H1 (cell line): ENCODE results near the gene CPTP. TPM values are rescaled to one million over a fixed set of nuclear protein-coding genes. Genes with fewer than 3 reads are reported as not detected.
A peak's percentile ranks its signal among the peaks of the same experiment; 100 is the strongest.

Source experiments
- CTCF ChIA-PET: fragments of 300-600 bp; sonication (Branson Sonifier 250); formaldehyde crosslinking; loops from one replicate; lab custom pipeline; 2021; ENCODE audit not compliant: partially characterized antibody; lab: Charles Lee
- POLR2A ChIA-PET: fragments of 300-600 bp; sonication (Branson Sonifier 250); formaldehyde crosslinking; loops from one replicate; lab custom pipeline; 2021; ENCODE audit warnings: inconsistent platforms; ENCODE audit not compliant: partially characterized antibody; lab: Charles Lee
- DNase-seq, 2 experiments: peaks; one replicate each; pipeline versions ENCODE4 v3.0.0 to v3.0.0-alpha.2; 2010 to 2022; ENCODE audit warnings: low spot score in 2 of 2, low read depth in 1 of 2, mixed read lengths in 1 of 2
- FAIRE-seq: peaks from 2 replicates; lab custom pipeline; 2011; peaks lifted over from hg19 to GRCh38; lab: Jason Lieb, UNC
- H2AFZ ChIP-seq: 2 replicates; pipeline ENCODE4 v1.8.1; 2012; ENCODE audit warnings: low read length, inconsistent platforms
- H2AK5ac ChIP-seq: 2 replicates; pipeline ENCODE4 v1.6.1; 2013; ENCODE audit warnings: low read depth, low read length
- H2BK120ac ChIP-seq: replicated peaks from 2 replicates; pipeline ENCODE3; 2013; ENCODE audit warnings: low read depth, low read length, inconsistent platforms
- H2BK12ac ChIP-seq: 2 replicates; pipeline ENCODE4 v1.6.1; 2013; ENCODE audit warnings: low read depth, low read length
- H2BK15ac ChIP-seq: 2 replicates; pipeline ENCODE4 v1.6.1; 2013; ENCODE audit warnings: low read length
- H2BK20ac ChIP-seq: 2 replicates; pipeline ENCODE4 v1.6.1; 2013; ENCODE audit warnings: low read length
- H2BK5ac ChIP-seq: 2 replicates; pipeline ENCODE4 v1.6.1; 2013; ENCODE audit warnings: low read depth, low read length
- H3K14ac ChIP-seq: 2 replicates; pipeline ENCODE4 v1.6.1; 2013; ENCODE audit warnings: inconsistent platforms; ENCODE audit not compliant: insufficient read length
- H3K18ac ChIP-seq: 2 replicates; pipeline ENCODE4 v1.6.1; 2013; ENCODE audit warnings: low read length; ENCODE audit errors: extremely low read depth
- H3K23ac ChIP-seq: 2 replicates; pipeline ENCODE4 v1.6.1; 2013; ENCODE audit warnings: inconsistent platforms; ENCODE audit not compliant: insufficient read length
- H3K23me2 ChIP-seq: 2 replicates; pipeline ENCODE4 v1.6.1; 2013; ENCODE audit warnings: low read depth, low read length
- H3K27ac ChIP-seq: 2 replicates; pipeline ENCODE4 v1.6.1; 2011; ENCODE audit warnings: low read depth, low read length, inconsistent platforms
- H3K27me3 ChIP-seq, 4 experiments: replicated peaks in 1 of 4; 1 replicate in 1 of 4; 2 replicates in 3 of 4; pipeline versions ENCODE4 v1.6.1 to v1.8.1; 2011 to 2013; ENCODE audit warnings: low read length in 3 of 4, mild to moderate bottlenecking in 3 of 4, inconsistent platforms in 2 of 4, mixed read lengths in 2 of 4, moderate library complexity in 1 of 4; ENCODE audit not compliant: control insufficient read depth in 3 of 4, insufficient read depth in 3 of 4; ENCODE audit errors: extremely low read depth in 1 of 4
- H3K36me3 ChIP-seq, 4 experiments: 2 replicates each; pipeline versions ENCODE4 v1.6.1 to v1.8.1; 2011 to 2013; ENCODE audit warnings: mild to moderate bottlenecking in 4 of 4, low read length in 3 of 4, moderate library complexity in 2 of 4, control low read depth in 1 of 4, inconsistent platforms in 1 of 4; ENCODE audit not compliant: insufficient read depth in 4 of 4, control insufficient read depth in 2 of 4
- H3K4ac ChIP-seq: replicated peaks from 2 replicates; pipeline ENCODE3; 2013; ENCODE audit warnings: low read length, low read depth, mixed read lengths, inconsistent platforms; ENCODE audit not compliant: insufficient read length
- H3K4me1 ChIP-seq, 4 experiments: replicated peaks in 1 of 4; 1 replicate in 1 of 4; 2 replicates in 3 of 4; pipeline versions ENCODE4 v1.6.1 to v1.8.1; 2011 to 2013; ENCODE audit warnings: low read length in 3 of 4, inconsistent platforms in 2 of 4, mixed read lengths in 1 of 4; ENCODE audit not compliant: insufficient read depth in 4 of 4, control insufficient read depth in 3 of 4
- H3K4me2 ChIP-seq, 2 experiments: 2 replicates each; pipeline versions ENCODE4 v1.6.1 to v1.8.1; 2011 to 2013; ENCODE audit warnings: low read depth in 2 of 2, low read length in 2 of 2, control low read depth in 1 of 2, inconsistent platforms in 1 of 2, mild to moderate bottlenecking in 1 of 2; ENCODE audit not compliant: insufficient read depth in 1 of 2
- H3K4me3 ChIP-seq, 4 experiments: fragments of 200-600, 300-600 bp in 1 of 4; sonication (generic), shearing (Covaris generic), sonication (Bioruptor Twin) in 1 of 4; 2 replicates each; pipeline versions ENCODE4 v1.5.1 to v1.8.1; 2011 to 2016; ENCODE audit warnings: low read length in 4 of 4, low read depth in 3 of 4, control low read depth in 2 of 4, inconsistent platforms in 2 of 4, mild to moderate bottlenecking in 2 of 4, mixed read lengths in 1 of 4, moderate library complexity in 1 of 4; ENCODE audit not compliant: insufficient read depth in 2 of 4; ENCODE audit errors: extremely low read depth in 1 of 4
- H3K56ac ChIP-seq: replicated peaks from 2 replicates; pipeline ENCODE3; 2013; ENCODE audit warnings: low read depth, mild to moderate bottlenecking, mixed read lengths, low read length, inconsistent platforms; ENCODE audit not compliant: insufficient read length
- H3K79me1 ChIP-seq: 2 replicates; pipeline ENCODE4 v1.6.1; 2013; ENCODE audit warnings: low read depth, low read length, control low read depth
- H3K79me2 ChIP-seq, 2 experiments: 2 replicates each; pipeline versions ENCODE4 v1.6.1 to v1.8.1; 2012 to 2013; ENCODE audit warnings: low read length in 2 of 2, mild to moderate bottlenecking in 2 of 2, inconsistent platforms in 1 of 2; ENCODE audit not compliant: insufficient read depth in 2 of 2, control insufficient read depth in 1 of 2
- H3K9ac ChIP-seq, 4 experiments: replicated peaks in 1 of 4; 1 replicate in 1 of 4; 2 replicates in 3 of 4; pipeline versions ENCODE4 v1.6.1 to v1.8.1; 2011 to 2013; ENCODE audit warnings: low read depth in 3 of 4, low read length in 3 of 4, control low read depth in 2 of 4, mild to moderate bottlenecking in 2 of 4, moderate library complexity in 2 of 4, inconsistent platforms in 1 of 4; ENCODE audit errors: extremely low read depth in 1 of 4
- H3K9me3 ChIP-seq, 2 experiments: 2 replicates each; pipeline versions ENCODE4 v1.6.1 to v1.8.1; 2012 to 2013; ENCODE audit warnings: mild to moderate bottlenecking in 2 of 2, moderate library complexity in 2 of 2, control low read depth in 1 of 2, inconsistent platforms in 1 of 2, low read depth in 1 of 2, low read length in 1 of 2, mixed read lengths in 1 of 2; ENCODE audit not compliant: insufficient read depth in 2 of 2
- H4K20me1 ChIP-seq, 2 experiments: replicated peaks in 1 of 2; 2 replicates each; pipeline versions ENCODE3 to v1.8.1; 2011 to 2013; ENCODE audit warnings: inconsistent platforms in 2 of 2, low read length in 2 of 2, mild to moderate bottlenecking in 1 of 2; ENCODE audit not compliant: insufficient read depth in 2 of 2, control insufficient read depth in 1 of 2
- H4K5ac ChIP-seq: 2 replicates; pipeline ENCODE4 v1.6.1; 2013; ENCODE audit warnings: low read length, low read depth, mixed read lengths, inconsistent platforms; ENCODE audit not compliant: insufficient read length
- H4K8ac ChIP-seq: 2 replicates; pipeline ENCODE4 v1.8.0; 2013; ENCODE audit warnings: mild to moderate bottlenecking, moderate library complexity, low read length, inconsistent platforms; ENCODE audit not compliant: insufficient read depth; ENCODE audit errors: extremely low read depth
- H4K91ac ChIP-seq: replicated peaks from 2 replicates; pipeline ENCODE3; 2013; ENCODE audit warnings: low read length, mixed read lengths, inconsistent platforms; ENCODE audit not compliant: insufficient read length
- ATF3 ChIP-seq: IDR thresholded peaks from 2 replicates; pipeline ENCODE4 v1.6.1; 2011; ENCODE audit warnings: low read depth, mild to moderate bottlenecking, low read length; ENCODE audit not compliant: insufficient read depth
- BACH1 ChIP-seq: IDR thresholded peaks from 2 replicates; pipeline ENCODE4 v1.6.1; 2012; ENCODE audit warnings: low read length, improper control_type of control experiment
- BRCA1 ChIP-seq: IDR thresholded peaks from 2 replicates; pipeline ENCODE4 v1.6.1; 2012; ENCODE audit warnings: low read depth, low read length, improper control_type of control experiment
- CBX5 ChIP-seq: fragments of 300-800, 300-1000 bp; sonication (generic); IDR thresholded peaks from 2 replicates; pipeline ENCODE4 v1.7.1; 2016; ENCODE audit warnings: antibody characterized with exemption, low read length, low read depth
- CHD2 ChIP-seq: IDR thresholded peaks from 2 replicates; pipeline ENCODE4 v1.6.1; 2012; ENCODE audit warnings: low read length, improper control_type of control experiment
- EZH2 ChIP-seq: fragments of 200-600 bp; sonication (generic); IDR thresholded peaks from 2 replicates; pipeline ENCODE4 v1.7.1; 2012; ENCODE audit warnings: low read depth, mild to moderate bottlenecking, moderate library complexity, low read length, inconsistent platforms; ENCODE audit not compliant: severe bottlenecking
- FOSL1 ChIP-seq: IDR thresholded peaks from 2 replicates; pipeline ENCODE4 v1.6.1; 2011; ENCODE audit warnings: mild to moderate bottlenecking, low read depth, low read length, moderate library complexity; ENCODE audit not compliant: insufficient read depth
- GABPA ChIP-seq: IDR thresholded peaks from 2 replicates; pipeline ENCODE4 v1.6.1; 2011; ENCODE audit warnings: mild to moderate bottlenecking, low read length, moderate library complexity, borderline replicate concordance; ENCODE audit not compliant: insufficient read depth
- KDM4A ChIP-seq: IDR thresholded peaks from one replicate; pipeline ENCODE4 v1.7.1; 2012; ENCODE audit warnings: low read depth, mild to moderate bottlenecking, moderate library complexity, low read length, inconsistent platforms; ENCODE audit not compliant: severe bottlenecking
- POU5F1 ChIP-seq: IDR thresholded peaks from 2 replicates; pipeline ENCODE4 v1.6.1; 2011; ENCODE audit warnings: low read depth, mild to moderate bottlenecking, low read length, moderate library complexity
- RBBP5 ChIP-seq: IDR thresholded peaks from 2 replicates; pipeline ENCODE4 v1.7.1; 2012; ENCODE audit warnings: low read depth, mild to moderate bottlenecking, inconsistent platforms, low read length, moderate library complexity, borderline replicate concordance
- RXRA ChIP-seq: IDR thresholded peaks from 2 replicates; pipeline ENCODE4 v1.6.1; 2011; ENCODE audit warnings: low read depth, mild to moderate bottlenecking, low read length, moderate library complexity; ENCODE audit not compliant: insufficient read depth
- SAP30 ChIP-seq: fragments of 300-600 bp; sonication (generic); IDR thresholded peaks from 2 replicates; pipeline ENCODE4 v1.7.1; 2012; ENCODE audit warnings: low read length, moderate library complexity, mild to moderate bottlenecking, inconsistent platforms; ENCODE audit not compliant: insufficient read depth, insufficient replicate concordance
- SIX5 ChIP-seq: IDR thresholded peaks from 2 replicates; pipeline ENCODE4 v1.6.1; 2011; ENCODE audit warnings: mild to moderate bottlenecking, low read depth, low read length
- WGBS, 2 experiments: shearing (Covaris generic) in 1 of 2; methylation state at CpG; one replicate each; pipeline versions ENCODE4 v1.1.6 to v1.1.7; 2013 to 2015; ENCODE audit warnings: low lambda C conversion rate in 2 of 2, mixed read lengths in 2 of 2, inconsistent platforms in 1 of 2, low coverage in 1 of 2, missing lambda C conversion rate in 1 of 2; ENCODE audit not compliant: insufficient replicate concordance in 2 of 2, insufficient coverage in 1 of 2, insufficient read length in 1 of 2; ENCODE audit errors: extremely low coverage in 1 of 2, missing lambda C conversion rate in 1 of 2; 5-methylcytosine and 5-hydroxymethylcytosine counted together
- polyA plus RNA-seq, 7 experiments: library from polyadenylated mRNA; depleted of rRNA in 3 of 7; stranded (reverse) in 5 of 7; unstranded in 2 of 7; fragments of >200 nt in 5 of 7; fragments of 200-250 nt in 2 of 7; gene quantifications; 1 replicate in 5 of 7; 2 replicates in 1 of 7; 4 replicates in 1 of 7; pipeline versions ENCODE4 v1.2.1 to v1.2.3, GENCODE V29; 2011 to 2013; ENCODE audit warnings: missing spikeins in 2 of 7, mixed read lengths in 2 of 7
- total RNA-seq: library from RNA; stranded (reverse); fragmentation: NEBNext Ultra II Directional; extraction: Animal tissue kit (Norgen Biotek cat#: 25700); gene quantifications from 2 replicates; pipeline ENCODE4 v1.2.1, GENCODE V29; 2021

Gene CPTP
- total and polyA plus RNA-seq, 2 of the 8 experiments (the other 6 are each of a cell fraction or from before 2014, with no cell fraction given): 8.1 to 10.6 TPM

- no peak for DNase-seq
- no peak overlapping the region for H4K91ac ChIP-seq
- H3K79me1 ChIP-seq: no peaks in the 10 kb centered on the region
- H3K79me2 ChIP-seq: no peaks in the 10 kb centered on the region
- no peak overlapping the region for H2AFZ ChIP-seq
- FAIRE-seq: no peak
- ChIA-PET POLR2A (no interaction called here), CTCF (no interaction called here)
- no peak overlapping the region for H3K23ac ChIP-seq
- H3K9ac ChIP-seq: no peak overlapping the region; a peak in 1 of 7 replicates
- H3K14ac ChIP-seq: no peak overlapping the region
- H4K8ac ChIP-seq: no peak overlapping the region
- peaks cover 12 to 18% of the 10 kb centered on the region in 2 experiments; a peak in 3 of 4 replicates for H3K9me3 ChIP-seq
- H3K4me1 ChIP-seq: peaks cover 0 to 6% (median 3%) of the 10 kb centered on the region in 4 experiments; a peak in 5 of 7 replicates
- no peak overlapping the region for H2BK5ac ChIP-seq
- H2BK20ac ChIP-seq: no peak overlapping the region
- H3K18ac ChIP-seq: no peak overlapping the region
- H2BK15ac ChIP-seq: no peak overlapping the region
- H2BK12ac ChIP-seq: no peak overlapping the region
- H3K56ac ChIP-seq: peak overlapping the region; percentile 94
- no peaks in the 10 kb centered on the region; a peak in 1 of 8 replicates for H3K36me3 ChIP-seq
- no peak overlapping the region for H2BK120ac ChIP-seq
- WGBS, 2 experiments: 87 to 100% methylated on average over 3 of the region's 3 CpGs
- H4K20me1 ChIP-seq: peaks cover 0 to 9% of the 10 kb centered on the region in 2 experiments
- no peak overlapping the region for H3K4me3 ChIP-seq
- peaks cover 17% of the 10 kb centered on the region; the same call in 1 of the 2 replicates for H3K23me2 ChIP-seq
- no peak overlapping the region for H3K27ac ChIP-seq
- H2AK5ac ChIP-seq: peak overlapping the region; percentile 82; the same call in 1 of the 2 replicates
- no peak overlapping the region for H3K4me2 ChIP-seq
- no peak overlapping the region for H3K4ac ChIP-seq
- no peak overlapping the region for H4K5ac ChIP-seq
- TF ChIP-seq SIX5 (no peak), GABPA (no peak), FOSL1 (no peak), SAP30 (no peak), BACH1 (peak; percentile 80; the same call in 1 of the 2 replicates), EZH2 (no peak), RXRA (no peak), ATF3 (no peak), RBBP5 (no peak), CBX5 (0 out of 2 replicates have a peak, but pooled peaks have one; percentile 42), CHD2 (no peak), BRCA1 (no peak), POU5F1 (no peak), KDM4A (no peak)
- TF ChIP-seq, all 59 proteins: peak for 2
- H3K27me3 ChIP-seq: no peaks in the 10 kb centered on the region; a peak in 1 of 7 replicates
Observed at GRCh38 chr1:1366699-1367066, 42.1 kb downstream of the CPTP start.
